Hippocampal formation (tissue), 2 donors: ENCODE data around the gene LRRC38.
"Not testable (repeated sequence)": the region's sequence is repeated elsewhere in the genome, so short reads cannot be mapped to it uniquely, and the experiment has no call there.

Experiments used
- DNase-seq, 2 donors: peaks; one replicate each; lab custom pipeline; 2025; lab: John Stamatoyannopoulos, UW

Gene LRRC38

DNA sequence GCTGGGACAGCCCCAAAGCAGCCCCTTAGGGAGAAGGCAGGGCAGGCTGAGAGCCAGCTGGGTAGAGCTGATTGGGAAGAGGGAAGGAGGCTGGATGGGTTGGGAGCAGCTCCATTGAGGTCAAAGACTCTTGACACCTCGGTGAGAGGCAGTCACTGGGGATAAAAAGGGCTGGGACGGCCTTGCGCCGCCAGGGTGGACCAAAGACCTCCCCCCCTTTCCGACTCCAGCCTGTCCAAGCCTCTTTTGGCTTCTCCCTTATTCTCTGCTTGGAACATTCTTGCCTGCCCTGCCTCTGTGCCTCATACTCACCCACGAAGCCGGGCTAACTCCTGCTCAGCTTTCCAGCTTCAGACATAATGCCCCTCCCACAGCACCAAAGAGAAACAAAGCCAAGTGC lies 51.1 kb downstream of the LRRC38 start:
- DNase-seq: no peak

DNA sequence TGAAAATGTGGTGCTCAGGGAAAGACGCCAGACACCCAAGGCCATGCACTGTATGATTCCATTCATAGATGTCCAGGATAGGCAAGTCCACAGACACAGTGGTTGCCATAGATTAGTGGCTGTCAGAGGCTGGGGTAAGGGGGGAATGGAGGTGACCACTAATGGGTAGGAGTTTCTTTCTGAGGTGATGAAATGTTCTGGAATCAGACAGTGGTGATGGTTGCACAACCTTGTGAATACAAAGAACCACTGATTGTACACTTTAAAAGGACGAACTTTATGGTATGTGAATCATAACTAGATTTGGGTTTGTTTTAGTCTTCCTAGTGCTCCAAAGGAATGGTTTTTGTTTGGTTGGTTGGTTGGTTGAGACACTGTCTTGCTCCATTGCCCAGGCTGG lies 51.8 kb downstream of the LRRC38 start:
- no peak for DNase-seq

DNA sequence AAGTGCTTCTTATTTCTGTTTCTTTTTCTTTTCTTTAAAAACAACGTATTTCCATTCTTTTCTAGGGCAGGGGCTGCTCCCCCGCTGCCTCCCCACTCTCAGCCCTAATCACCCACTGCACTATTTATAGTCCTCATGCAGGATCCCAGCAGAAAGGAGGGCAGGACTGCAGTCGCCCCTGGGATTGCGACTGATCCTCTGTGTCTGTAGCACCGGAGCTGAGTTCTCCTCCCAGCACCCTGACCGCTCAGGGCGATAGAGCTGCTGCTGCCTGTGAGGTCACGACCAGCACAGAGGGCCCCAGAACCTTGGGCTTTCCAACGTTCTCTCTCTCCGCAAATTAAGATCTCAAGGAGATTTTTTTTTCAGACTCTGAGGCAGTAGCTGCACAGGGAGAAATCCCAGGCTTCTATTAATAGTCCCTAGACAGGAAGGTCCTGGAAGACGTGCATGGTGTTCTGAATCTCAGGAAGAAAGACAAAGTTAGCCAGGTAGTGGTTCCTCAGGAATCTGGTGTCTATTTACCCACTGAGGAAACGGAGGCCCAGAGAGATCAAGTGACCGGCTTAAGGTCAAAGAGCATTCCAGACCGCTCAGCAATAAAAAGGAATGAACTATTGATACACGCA lies 56.8 kb downstream of the LRRC38 start:
- no peak for DNase-seq

DNA sequence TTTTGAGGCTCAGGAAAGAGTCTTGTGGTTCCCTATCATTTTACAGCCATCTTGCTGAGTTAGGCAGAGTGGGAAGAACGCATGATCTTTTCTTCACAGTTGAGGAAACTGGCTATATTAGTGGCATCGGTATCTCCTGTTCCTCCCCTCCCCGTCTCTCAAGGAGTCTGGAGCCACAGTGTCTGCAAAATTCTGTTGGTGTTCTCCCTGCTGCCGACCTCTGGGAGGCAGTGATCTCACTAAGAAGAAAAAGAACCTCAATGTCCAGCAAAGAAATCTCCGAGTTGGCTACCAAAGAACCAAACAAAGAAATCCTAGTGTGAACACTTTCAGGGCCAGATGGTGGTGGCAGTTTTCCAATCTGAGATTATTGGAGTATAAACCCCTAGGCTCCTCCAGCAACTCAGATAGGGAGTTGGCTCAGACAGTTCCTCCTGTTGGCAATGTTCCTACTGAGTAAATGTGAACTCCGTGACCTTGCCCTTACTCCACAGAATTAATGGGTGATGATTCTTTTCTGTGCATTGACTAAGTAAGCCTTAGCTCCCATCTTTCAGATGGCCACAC lies 62.3 kb downstream of the LRRC38 start:
- DNase-seq: no peak

DNA sequence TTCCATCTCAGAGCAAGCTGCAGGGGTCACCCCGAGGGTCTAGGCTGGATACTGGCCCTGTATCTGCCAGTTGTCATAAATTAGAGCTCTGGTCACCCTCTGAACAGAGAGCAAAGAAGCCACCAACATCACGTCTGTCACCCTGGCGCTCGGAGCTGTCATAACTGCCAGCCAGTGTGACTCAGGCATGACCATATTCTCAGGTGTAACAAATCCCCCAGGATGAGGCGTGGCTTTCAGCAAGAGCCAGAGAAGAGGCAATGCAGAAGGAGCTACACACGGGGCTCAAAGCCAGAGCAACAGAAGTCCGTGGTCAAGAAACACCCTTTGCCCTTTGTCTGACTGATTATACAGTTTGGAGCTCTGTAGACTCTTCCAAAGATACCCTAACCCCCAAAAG lies 63.6 kb downstream of the LRRC38 start:
- DNase-seq: no peak

DNA sequence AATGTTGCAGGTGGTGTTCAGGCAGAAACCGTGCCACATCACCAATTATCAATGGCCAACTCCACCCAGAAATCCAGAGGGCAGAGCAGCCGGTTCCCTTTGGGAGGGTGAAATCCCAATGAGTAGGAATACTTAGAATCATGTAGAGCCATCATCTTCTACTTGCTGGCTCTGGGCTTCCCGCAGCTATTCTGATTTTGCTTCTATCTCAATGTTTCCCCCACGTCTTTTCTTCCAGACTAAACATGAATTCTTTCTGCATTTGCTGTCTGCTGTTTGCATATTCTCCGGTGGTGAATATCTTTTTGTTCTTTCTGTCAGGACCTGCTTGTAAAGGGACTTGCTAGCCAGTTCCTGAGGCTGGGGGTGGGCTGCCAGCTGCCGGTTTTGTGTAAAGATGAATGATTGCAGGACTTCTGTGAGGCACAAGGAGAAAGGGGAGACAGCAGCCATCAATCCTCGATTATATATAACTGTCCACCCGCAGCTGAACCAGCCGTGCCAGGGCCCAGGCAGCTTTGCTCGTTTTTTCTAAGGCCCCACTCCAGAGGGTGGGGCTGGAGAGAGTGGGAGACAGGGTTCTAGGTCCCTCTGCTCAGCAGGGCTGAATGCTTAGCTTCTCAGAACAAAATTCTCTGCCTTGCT lies 70.3 kb downstream of the LRRC38 start:
- no peak for DNase-seq

DNA sequence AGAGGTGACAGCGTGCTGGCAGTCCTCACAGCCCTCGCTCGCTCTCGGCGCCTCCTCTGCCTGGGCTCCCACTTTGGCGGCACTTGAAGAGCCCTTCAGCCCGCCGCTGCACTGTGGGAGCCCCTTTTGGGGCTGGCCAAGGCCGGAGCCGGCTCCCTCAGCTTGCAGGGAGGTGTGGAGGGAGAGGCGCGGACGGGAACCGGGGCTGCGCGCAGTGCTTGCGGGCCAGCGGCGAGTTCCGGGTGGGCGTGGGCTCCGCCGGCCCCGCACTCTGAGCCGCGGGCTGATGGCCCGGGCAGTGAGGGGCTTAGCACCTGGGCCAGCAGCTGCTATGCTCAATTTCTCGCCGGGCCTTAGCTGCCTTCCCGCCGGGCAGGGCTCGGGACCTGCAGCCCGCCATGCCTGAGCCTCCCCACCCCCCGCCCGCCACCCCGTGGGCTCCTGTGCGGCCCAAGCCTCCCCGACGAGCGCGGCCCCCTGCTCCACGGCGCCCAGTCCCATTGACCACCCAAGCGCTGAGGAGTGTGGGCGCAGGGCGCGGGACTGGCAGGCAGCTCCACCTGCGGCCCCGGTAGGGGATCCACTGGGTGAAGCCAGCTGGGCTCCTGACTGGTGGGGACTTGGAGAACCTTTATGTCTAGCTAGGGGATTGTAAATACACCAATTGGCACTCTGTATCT lies 74.6 kb downstream of the LRRC38 start:
- DNase-seq: not testable (repeated sequence)

DNA sequence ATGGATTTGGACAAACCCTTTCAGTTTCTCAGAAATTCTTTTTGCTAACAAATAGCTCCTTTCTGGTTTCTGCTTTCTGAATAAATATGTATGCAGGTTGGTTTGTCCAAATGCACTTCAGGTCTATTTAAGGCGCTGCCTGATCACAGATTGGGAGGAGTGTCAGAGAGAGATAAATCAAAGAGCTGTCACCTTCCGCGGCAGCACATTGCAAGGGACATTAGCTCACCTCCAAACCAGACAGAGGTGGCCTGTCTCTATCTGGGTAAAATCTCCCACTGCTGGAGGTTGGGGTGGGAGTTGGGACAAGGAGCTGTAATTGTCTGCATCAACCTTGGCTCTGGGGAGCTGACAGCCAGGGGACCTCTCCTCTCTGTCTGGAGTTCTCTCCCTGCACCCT lies 78.3 kb downstream of the LRRC38 start:
- no peak for DNase-seq

DNA sequence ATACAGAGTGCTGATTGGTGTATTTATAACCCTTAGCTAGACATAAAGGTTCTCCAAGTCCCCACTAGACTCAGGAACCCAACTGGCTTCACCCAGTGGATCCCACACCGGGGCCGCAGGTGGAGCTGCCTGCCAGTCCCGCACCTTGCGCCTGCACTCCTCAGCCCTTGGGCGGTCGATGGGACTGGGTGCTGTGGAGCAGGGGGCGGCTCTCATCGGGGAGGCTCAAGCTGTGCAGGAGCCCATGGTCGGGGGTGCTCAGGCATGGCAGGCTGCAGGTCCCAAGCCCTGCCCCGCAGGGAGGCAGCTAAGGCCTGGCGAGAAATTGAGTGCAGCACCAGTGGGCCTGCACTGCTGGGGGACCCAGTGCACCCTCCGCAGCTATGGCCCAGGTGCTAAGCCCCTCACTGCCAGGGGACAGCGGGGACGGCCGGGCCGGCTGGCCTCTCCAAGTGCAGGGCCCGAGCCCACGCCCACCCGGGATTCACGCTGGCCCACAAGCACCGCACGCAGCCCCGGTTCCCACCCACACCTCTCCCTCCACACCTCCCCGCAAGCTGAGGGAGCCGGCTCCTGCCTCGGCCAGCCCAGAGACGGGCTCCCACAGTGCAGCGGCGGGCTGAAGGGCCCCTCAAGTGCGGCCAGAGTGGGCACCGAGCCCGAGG lies 80.0 kb downstream of the LRRC38 start:
- not testable (repeated sequence) for DNase-seq

DNA sequence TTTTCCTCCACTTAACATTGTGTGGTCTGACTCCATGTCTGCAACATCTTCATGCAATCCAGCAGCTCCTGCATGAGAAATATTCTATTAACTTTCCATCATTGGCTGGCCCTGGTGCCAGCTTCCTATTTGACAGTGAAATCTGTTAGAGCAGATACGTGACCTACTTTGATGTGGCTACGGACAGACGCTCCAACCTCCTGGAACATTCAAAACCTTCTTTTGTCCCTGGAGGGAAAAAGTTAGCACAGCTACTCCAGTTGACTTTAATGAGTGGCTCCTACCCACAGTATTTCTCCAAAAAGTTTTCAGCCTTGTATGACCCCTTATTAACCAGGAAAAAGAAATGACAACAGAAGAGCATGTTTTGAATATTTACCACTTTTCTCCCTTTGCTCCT lies 81.6 kb downstream of the LRRC38 start:
- DNase-seq: no peak

DNA sequence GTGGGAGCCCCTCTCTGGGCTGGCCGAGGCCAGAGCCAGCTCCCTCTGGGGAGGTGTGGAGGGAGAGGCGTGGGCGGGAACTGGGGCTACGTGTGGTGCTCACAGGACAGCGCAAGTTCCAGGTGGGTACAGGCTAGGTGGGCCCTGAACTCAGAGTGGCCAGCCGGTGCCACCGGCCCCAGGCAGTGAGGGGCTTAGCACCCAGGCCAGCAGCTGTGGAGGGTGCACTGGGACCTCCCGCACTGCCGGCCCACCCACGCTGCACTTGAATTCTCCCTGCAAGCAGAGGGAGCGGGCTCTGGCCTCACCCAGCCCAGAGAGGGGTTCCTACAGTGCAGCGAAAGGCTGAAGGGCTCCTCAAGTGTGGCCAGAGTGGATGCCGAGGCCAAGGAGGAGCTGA lies 83.3 kb downstream of the LRRC38 start:
- DNase-seq: no peak
